RWPE2 (cell line): ENCODE data around the gene MYH15.

Experiments used
- ATAC-seq: fragments of 200-7000 bp; cut with Tn5 transposase; 3 replicates; pipeline ENCODE4 v1.9.1; 2021; ENCODE audit warnings: low read depth
- DNase-seq: peaks from one replicate; pipeline ENCODE4 v3.0.0-alpha.2; 2020; ENCODE audit warnings: low spot score
- H3K27ac ChIP-seq: fragments of 450-650 bp; 2 replicates; pipeline ENCODE4 v1.5.1; 2017; ENCODE audit warnings: mild to moderate bottlenecking; ENCODE audit not compliant: poor library complexity, severe bottlenecking
- H3K27me3 ChIP-seq: fragments of 250-450 bp; sonication (Bioruptor Pico); 2 replicates; pipeline ENCODE4 v1.5.1; 2021; ENCODE audit warnings: mild to moderate bottlenecking, moderate library complexity; ENCODE audit not compliant: insufficient read depth, poor library complexity, severe bottlenecking
- H3K36me3 ChIP-seq: fragments of 250-450 bp; sonication (Bioruptor Pico); 2 replicates; pipeline ENCODE4 v1.5.1; 2020; ENCODE audit warnings: low read depth, mild to moderate bottlenecking, moderate library complexity
- H3K4me1 ChIP-seq: fragments of 250-450 bp; sonication (Bioruptor Pico); 2 replicates; pipeline ENCODE4 v1.5.1; 2021; ENCODE audit warnings: mild to moderate bottlenecking, moderate library complexity; ENCODE audit not compliant: insufficient read depth, poor library complexity, severe bottlenecking
- H3K4me3 ChIP-seq: fragments of 250-450 bp; sonication (Bioruptor Pico); 2 replicates; pipeline ENCODE4 v1.5.1; 2021; ENCODE audit warnings: mild to moderate bottlenecking, moderate library complexity; ENCODE audit not compliant: severe bottlenecking
- H3K9me3 ChIP-seq: fragments of 250-450 bp; sonication (Bioruptor Pico); 2 replicates; pipeline ENCODE4 v1.5.1; 2021; ENCODE audit warnings: mild to moderate bottlenecking, moderate library complexity; ENCODE audit not compliant: severe bottlenecking
- CTCF ChIP-seq: fragments of 450-650 bp; IDR thresholded peaks from one replicate; pipeline ENCODE4 v1.5.1; 2017; ENCODE audit warnings: mild to moderate bottlenecking, moderate library complexity; ENCODE audit not compliant: poor library complexity, severe bottlenecking

Gene MYH15

DNA sequence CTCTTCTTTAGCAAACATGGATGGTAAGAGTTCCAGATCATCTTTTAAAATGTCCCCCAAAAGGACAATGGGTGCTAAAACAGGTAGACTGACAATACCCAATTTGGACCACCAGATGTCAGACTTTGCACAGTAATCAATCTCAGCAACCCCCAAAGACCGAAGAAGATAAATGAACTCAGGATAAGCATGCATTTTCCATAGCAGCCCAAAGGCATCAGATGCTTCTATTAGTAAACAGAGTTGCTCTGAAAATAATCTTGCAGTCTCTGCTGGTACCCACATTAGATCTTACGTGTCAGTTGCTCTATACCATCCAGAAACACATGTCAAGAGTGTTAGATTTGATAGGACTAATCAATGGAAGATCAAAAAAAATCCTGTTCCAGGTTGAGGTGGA is 20.6 kb downstream of the MYH15 start:
- Histone ChIP-seq H3K4me3 (no peak overlapping the region), H3K9me3 (no peaks in the 10 kb centered on the region), H3K4me1 (peaks cover 5% of the 10 kb centered on the region), H3K27ac (no peak overlapping the region), H3K27me3 (no peaks in the 10 kb centered on the region), H3K36me3 (no peaks in the 10 kb centered on the region)
- DNase-seq (no peak), ATAC-seq (peak; percentile 50; the same call in 2 of the 3 replicates)
- TF ChIP-seq CTCF: peak; percentile 75

DNA sequence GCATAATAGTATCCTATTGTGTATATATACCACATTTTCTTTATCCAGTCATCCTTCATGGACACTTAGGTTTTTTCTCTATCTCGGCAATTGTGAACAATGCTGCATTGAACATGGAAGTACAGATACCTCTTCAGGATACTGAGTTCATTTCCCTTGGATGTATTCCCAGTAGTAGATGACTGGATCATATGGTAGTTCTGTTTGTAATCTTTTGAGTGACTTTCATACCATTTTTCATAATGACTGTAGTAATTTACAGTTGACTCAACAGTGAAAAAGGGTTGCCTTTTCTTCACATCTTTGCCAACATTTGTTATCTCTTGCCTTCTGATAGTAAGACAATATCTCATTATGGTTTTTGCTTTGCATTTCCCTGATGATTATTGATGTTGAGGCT is 21.8 kb downstream of the MYH15 start:
- Histone ChIP-seq H3K27ac (no peak overlapping the region), H3K27me3 (no peaks in the 10 kb centered on the region), H3K4me3 (no peak overlapping the region), H3K4me1 (peaks cover 5% of the 10 kb centered on the region), H3K9me3 (no peaks in the 10 kb centered on the region), H3K36me3 (no peaks in the 10 kb centered on the region)
- DNase-seq (no peak), ATAC-seq (no peak)
- TF ChIP-seq CTCF: no peak

- Histone ChIP-seq H3K27ac (no peak overlapping the region), H3K4me1 (peaks cover 5% of the 10 kb centered on the region), H3K4me3 (no peak overlapping the region), H3K36me3 (no peaks in the 10 kb centered on the region), H3K9me3 (no peaks in the 10 kb centered on the region), H3K27me3 (no peaks in the 10 kb centered on the region)
- ATAC-seq: no peak
- no peak for TF ChIP-seq CTCF
- DNase-seq: no peak
Measured at GRCh38 chr3:108487439-108487838, 23.0 kb downstream of the MYH15 start.

- TF ChIP-seq CTCF: no peak
- DNase-seq: no peak
Measured at GRCh38 chr3:108486941-108487340, 23.5 kb downstream of the MYH15 start.

DNA sequence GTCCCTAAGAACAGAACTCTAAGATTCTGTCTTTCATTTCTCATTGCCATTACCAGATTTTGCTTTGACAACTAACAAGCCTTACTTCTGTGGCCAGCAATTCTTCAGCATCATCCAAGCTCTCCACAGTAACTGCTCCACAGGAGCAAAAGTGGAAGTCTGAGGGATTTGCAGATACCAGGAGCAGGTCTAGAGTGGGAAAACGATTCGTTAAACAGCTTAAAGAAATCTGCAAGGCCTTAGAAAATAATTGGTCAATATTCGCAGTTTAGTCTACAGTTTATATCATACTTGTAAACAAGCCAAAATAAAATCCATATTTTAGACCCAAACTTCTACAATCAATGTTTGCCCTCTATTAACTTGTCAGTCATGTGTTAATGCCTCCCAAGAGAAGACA is 24.1 kb downstream of the MYH15 start:
- no peaks in the 10 kb centered on the region for H3K27me3 ChIP-seq
- ATAC-seq (no peak), DNase-seq (no peak)
- TF ChIP-seq CTCF: no peak
- no peaks in the 10 kb centered on the region for H3K9me3 ChIP-seq
- H3K36me3 ChIP-seq: no peaks in the 10 kb centered on the region
- H3K4me1 ChIP-seq: peaks cover 5% of the 10 kb centered on the region
- no peak overlapping the region for H3K27ac ChIP-seq
- H3K4me3 ChIP-seq: no peak overlapping the region

More at GRCh38 chr3:108486941-108487340, 23.5 kb downstream of the MYH15 start:
- Histone ChIP-seq H3K27ac (no peak overlapping the region), H3K27me3 (no peaks in the 10 kb centered on the region), H3K4me3 (no peak overlapping the region), H3K4me1 (peaks cover 5% of the 10 kb centered on the region), H3K9me3 (no peaks in the 10 kb centered on the region), H3K36me3 (no peaks in the 10 kb centered on the region)
- ATAC-seq: peak; percentile 93
